NCI-H82 treated with DMSO at 0.1 percent for 48 hours (cell line): ENCODE measurements around the gene USP10.

Experiments used
- DNase-seq: peaks from one replicate; lab custom pipeline; 2025; ENCODE audit not compliant: unreplicated experiment; lab: John Stamatoyannopoulos, UW

Gene USP10

GRCh38 chr16:84699712-84700445 lies at the start of gene USP10:
USP10 (plus strand) TSS chr16:84700000; CDS start chr16:84700091, 91 bp downstream.
- peak; percentile 31 for DNase-seq

- DNase-seq, result no peak
These were observed 49.5 kb upstream of the USP10 start for GRCh38 chr16:84650062-84650991.

GRCh38 chr16:84652566-84652965 lies 47.2 kb upstream of the USP10 start:
- DNase-seq, result no peak

- DNase-seq, result no peak
These were observed 45.6 kb upstream of the USP10 start for GRCh38 chr16:84654238-84654637.

GRCh38 chr16:84654998-84655397 lies 44.8 kb upstream of the USP10 start:
- no peak for DNase-seq

- DNase-seq, result no peak
These were observed 43.2 kb upstream of the USP10 start for GRCh38 chr16:84656649-84657048.

GRCh38 chr16:84657229-84657837 lies 42.5 kb upstream of the USP10 start:
- no peak for DNase-seq

- no peak for DNase-seq
These were observed 41.1 kb upstream of the USP10 start for GRCh38 chr16:84658690-84659089.

- no peak for DNase-seq
These were observed 40.0 kb upstream of the USP10 start for GRCh38 chr16:84659656-84660300.

GRCh38 chr16:84660973-84661372 lies 38.8 kb upstream of the USP10 start:
- DNase-seq, result no peak

GRCh38 chr16:84661418-84662060 lies 38.3 kb upstream of the USP10 start:
- DNase-seq, result no peak

- DNase-seq, result no peak
These were observed 37.3 kb upstream of the USP10 start for GRCh38 chr16:84662471-84662870.

GRCh38 chr16:84663433-84664101 lies 36.2 kb upstream of the USP10 start:
- DNase-seq, result no peak

GRCh38 chr16:84665359-84665758 lies 34.4 kb upstream of the USP10 start:
- no peak for DNase-seq

GRCh38 chr16:84665843-84666242 lies 34.0 kb upstream of the USP10 start:
- no peak for DNase-seq

GRCh38 chr16:84667600-84668309 lies 32.0 kb upstream of the USP10 start:
- DNase-seq, result no peak

GRCh38 chr16:84670063-84670462 lies 29.7 kb upstream of the USP10 start:
- no peak for DNase-seq

GRCh38 chr16:84672276-84673202 lies 27.3 kb upstream of the USP10 start:
- peak; percentile 23 for DNase-seq

- no peak for DNase-seq
These were observed 26.6 kb upstream of the USP10 start for GRCh38 chr16:84673203-84673535.
